MG63 (cell line): ENCODE data around the gene FAM98C. TPM values are rescaled to one million over a fixed set of nuclear protein-coding genes. Genes with fewer than 3 reads are reported as not detected.

Source experiments
- DNase-seq: peaks from one replicate; pipeline ENCODE4 v3.0.0-alpha.2; 2020
- H3K27me3 ChIP-seq: fragments of 250-450 bp; sonication (Bioruptor Pico); 2 replicates; pipeline ENCODE4 v1.5.1; 2020; ENCODE audit warnings: mild to moderate bottlenecking, moderate library complexity
- H3K36me3 ChIP-seq: fragments of 250-450 bp; sonication (Bioruptor Pico); 2 replicates; pipeline ENCODE4 v1.5.1; 2020; ENCODE audit warnings: mild to moderate bottlenecking, moderate library complexity
- H3K4me3 ChIP-seq: fragments of 250-450 bp; sonication (Bioruptor Pico); 2 replicates; pipeline ENCODE4 v1.5.1; 2020; ENCODE audit warnings: mild to moderate bottlenecking, moderate library complexity
- H3K9me3 ChIP-seq: fragments of 250-450 bp; sonication (Bioruptor Pico); 2 replicates; pipeline ENCODE4 v1.5.1; 2020; ENCODE audit warnings: mild to moderate bottlenecking, moderate library complexity
- total RNA-seq: library from RNA; depleted of rRNA; stranded (reverse); fragments of >200 nt; shearing (Covaris generic); gene quantifications from 2 replicates; pipeline ENCODE4 v1.2.3, GENCODE V29; 2014; ENCODE audit warnings: low replicate concordance

Gene FAM98C
- total RNA-seq, 1 experiment from 2014 or later = 15.3 TPM

DNA sequence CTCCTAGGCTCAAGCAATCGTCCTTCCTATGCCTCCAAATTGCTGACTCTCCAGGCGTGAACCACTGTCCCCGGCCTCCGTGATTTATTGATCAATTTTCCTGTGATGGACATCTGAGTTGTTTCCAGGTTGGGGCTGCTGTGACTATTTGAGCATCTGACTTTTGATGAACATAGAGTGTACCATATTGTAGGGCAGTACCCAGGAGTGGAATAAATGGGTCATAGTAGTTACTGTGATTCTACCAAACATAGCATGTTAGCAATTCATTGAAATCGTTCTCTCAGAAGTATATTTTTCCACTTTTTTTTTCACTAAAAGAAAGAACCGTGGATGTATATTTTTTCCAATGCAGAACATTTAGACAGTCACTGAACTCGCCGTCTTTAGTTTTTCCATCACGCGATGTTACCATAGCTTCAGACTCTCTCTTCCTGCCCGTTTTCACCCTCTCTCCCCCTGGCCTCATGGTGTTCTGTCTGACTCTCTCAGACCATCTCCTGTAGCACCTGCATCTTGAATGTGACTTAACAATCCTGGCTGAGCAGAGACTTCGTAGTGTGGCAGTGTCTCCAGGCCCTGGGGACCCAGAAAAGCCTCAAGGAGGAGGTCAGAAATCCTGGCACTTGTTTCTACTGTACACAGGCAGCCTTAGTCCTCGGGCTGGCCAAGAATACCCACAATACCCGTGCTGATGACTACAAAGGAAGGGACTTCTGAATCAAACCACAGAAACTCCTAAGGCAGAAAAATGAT is 26.3 kb downstream of the FAM98C start:
- no peaks in the 10 kb centered on the region for H3K36me3 ChIP-seq

DNA sequence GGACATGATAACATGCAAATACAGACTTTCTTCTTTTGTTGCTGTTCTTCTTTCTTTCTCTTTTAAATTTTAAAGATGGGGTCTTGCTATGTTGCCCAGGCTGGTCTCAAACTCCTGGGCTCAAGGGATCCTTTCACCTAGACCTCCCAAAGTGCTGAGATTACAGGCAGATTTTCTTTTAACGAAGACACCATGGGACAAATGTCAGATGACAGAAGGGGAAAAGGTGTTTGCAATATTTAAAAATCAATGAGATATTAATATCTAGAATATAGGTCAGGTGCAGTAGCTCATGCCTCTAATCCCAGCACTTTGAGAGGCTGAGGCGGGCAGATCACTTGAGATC is 26.9 kb downstream of the FAM98C start:
- no peak overlapping the region for H3K4me3 ChIP-seq
- H3K36me3 ChIP-seq = no peaks in the 10 kb centered on the region
- DNase-seq = no peak
- H3K27me3 ChIP-seq = peaks cover 15% of the 10 kb centered on the region
- H3K9me3 ChIP-seq = no peaks in the 10 kb centered on the region

More for the DNA sequence above, 26.3 kb downstream of the FAM98C start:
- DNase-seq = no peak
- peaks cover 15% of the 10 kb centered on the region for H3K27me3 ChIP-seq
- H3K9me3 ChIP-seq = no peaks in the 10 kb centered on the region
- no peak overlapping the region for H3K4me3 ChIP-seq

DNA sequence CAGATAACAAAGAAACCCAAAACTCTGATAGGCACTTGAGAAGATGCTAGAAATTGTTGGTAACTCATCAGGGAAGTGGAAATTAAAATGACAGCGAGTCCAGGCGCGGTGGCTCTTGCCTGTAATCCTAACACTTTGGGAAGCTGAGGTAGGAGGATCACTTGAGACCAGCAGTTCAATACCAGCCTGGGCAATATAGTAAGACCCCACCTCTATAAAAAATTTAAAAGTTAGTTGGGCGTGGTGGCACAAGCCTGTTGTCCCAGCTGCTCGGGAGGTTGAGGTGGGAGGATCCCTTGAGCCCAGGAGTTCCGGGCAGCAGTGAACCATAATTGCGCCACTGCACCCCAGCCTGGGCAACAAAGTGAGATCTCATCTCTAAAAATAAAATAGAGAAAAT is 28.0 kb downstream of the FAM98C start:
- DNase-seq = no peak
- Histone ChIP-seq H3K27me3 (peaks cover 15% of the 10 kb centered on the region), H3K4me3 (no peak overlapping the region), H3K9me3 (no peaks in the 10 kb centered on the region), H3K36me3 (no peaks in the 10 kb centered on the region)

DNA sequence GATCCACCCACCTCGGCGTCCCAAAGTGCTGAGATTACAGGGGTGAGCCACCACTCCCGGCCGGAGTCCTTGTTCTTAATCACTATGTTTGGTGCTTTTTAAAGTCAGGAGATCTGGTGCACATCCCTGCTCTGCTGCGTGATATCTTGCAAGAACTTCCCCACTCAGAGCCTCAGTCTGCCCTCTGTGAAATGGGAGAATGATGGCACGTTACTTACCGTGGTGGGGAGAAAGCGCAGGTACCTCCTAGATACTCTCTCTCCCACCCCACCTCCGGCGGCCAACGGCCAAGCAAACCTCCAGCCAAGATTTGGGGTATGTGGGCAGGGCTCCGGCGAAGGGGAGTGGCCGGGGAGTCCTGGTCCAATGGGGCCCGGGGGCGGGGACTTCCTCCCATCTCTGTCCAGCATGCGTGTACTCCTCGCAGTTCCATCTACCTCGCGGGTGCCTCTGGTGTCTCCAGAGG is 30.4 kb downstream of the FAM98C start, which contains the start of gene RYR1:
Gene RYR1 (plus strand): TSS at position 424 of the 466 bp plus-strand sequence. CDS start 139 bp downstream, outside the sequence.
- no peaks in the 10 kb centered on the region for H3K9me3 ChIP-seq
- no peak within 1 kb of the TSS for H3K4me3 ChIP-seq
- H3K36me3 ChIP-seq = no peaks in the 10 kb centered on the region
- peaks cover 15% of the 10 kb centered on the region for H3K27me3 ChIP-seq
- DNase-seq = peak; percentile 73

DNA sequence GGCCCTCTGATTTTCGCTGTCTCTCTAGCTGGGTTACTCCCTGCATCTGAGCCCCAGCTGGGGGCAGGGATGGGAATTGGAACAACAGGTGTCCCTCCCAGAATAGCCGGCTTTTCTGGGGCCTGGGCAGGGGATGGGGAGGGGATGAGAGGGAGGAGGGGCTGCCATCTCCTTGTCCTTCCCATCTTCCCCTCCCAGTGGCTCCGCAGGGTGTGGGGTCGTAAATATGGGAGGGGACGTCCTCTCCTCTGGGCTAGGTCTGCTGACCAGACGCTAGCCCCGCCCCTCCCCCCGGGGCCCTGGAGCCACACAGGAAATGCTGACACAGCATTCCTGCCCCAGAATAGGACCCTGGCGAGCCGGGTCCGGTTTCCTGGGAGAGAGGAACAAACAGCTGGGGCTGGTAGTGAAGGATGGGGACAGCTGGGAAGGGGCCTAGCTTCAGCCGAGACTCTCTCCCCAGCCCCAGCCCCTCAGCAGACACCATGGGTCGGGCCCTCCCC is 31.7 kb downstream of the FAM98C start:
- no peaks in the 10 kb centered on the region for H3K36me3 ChIP-seq
- DNase-seq = no peak
- H3K27me3 ChIP-seq = peaks cover 12% of the 10 kb centered on the region
- no peaks in the 10 kb centered on the region for H3K9me3 ChIP-seq
- no peak overlapping the region for H3K4me3 ChIP-seq

DNA sequence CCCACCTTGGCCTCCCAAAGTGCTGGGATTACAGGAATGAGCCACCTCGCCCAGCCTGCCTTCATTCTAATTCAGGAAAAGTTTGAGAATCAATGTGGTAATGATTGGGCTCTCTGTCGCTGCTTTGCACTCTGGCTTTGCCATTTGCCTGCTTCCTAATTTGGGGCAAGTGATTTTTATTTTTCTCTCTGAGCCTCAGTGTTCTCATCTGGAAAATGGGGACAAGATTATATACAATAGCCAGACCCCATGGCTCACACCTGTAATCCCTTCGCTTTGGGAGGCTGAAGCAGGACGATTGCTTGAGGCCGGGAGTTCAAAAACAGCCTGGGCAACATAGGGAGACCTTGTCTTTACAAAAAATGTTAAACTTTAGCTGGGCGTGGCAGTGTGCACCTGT is 34.4 kb downstream of the FAM98C start:
- no peak for DNase-seq
- H3K9me3 ChIP-seq = no peaks in the 10 kb centered on the region
- H3K4me3 ChIP-seq = no peak overlapping the region
- H3K27me3 ChIP-seq = 0 out of 2 replicates have a peak, but pooled peaks cover 3% of the 10 kb centered on the region
- H3K36me3 ChIP-seq = no peaks in the 10 kb centered on the region

DNA sequence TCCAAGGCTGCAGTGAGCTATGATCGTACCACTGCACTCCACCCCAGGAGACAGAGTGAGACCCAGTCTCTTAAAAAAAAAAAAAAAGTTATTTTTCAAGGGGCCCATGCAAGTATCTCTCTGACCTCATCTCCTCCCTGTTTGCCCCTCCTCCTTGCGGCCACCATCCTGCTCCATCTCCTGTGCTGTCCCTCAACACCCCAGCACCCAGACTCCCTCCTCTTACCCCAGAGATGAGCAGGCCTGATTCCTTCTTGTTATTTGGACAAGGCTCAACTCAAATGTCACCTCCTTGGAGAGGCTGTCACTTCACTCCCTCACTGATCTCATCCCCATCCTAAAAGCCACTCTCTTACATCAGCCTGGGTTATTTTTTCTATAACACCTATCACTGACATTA is 35.0 kb downstream of the FAM98C start:
- Histone ChIP-seq H3K36me3 (no peaks in the 10 kb centered on the region), H3K4me3 (no peak overlapping the region), H3K27me3 (no peaks in the 10 kb centered on the region), H3K9me3 (no peaks in the 10 kb centered on the region)
- DNase-seq = no peak

DNA sequence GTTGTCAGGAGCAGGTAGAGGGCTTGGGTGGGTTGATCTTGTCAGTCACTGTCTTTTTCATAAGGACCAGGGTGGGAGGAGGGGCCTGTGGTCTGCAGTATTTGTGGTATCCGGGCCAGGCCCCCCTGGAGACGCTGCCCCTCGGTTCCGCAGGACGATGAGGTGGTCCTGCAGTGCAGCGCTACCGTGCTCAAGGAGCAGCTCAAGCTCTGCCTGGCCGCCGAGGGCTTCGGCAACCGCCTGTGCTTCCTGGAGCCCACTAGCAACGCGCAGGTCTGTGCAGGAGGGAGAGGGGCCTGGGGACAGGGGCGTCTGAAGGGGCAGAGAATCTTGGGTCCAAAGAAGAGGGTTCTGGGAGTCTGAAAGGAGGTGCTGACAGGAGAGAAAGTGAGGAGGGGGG is 37.7 kb downstream of the FAM98C start:
- DNase-seq = no peak
- no peaks in the 10 kb centered on the region for H3K9me3 ChIP-seq
- H3K36me3 ChIP-seq = no peaks in the 10 kb centered on the region
- H3K4me3 ChIP-seq = no peak overlapping the region
- H3K27me3 ChIP-seq = no peaks in the 10 kb centered on the region

DNA sequence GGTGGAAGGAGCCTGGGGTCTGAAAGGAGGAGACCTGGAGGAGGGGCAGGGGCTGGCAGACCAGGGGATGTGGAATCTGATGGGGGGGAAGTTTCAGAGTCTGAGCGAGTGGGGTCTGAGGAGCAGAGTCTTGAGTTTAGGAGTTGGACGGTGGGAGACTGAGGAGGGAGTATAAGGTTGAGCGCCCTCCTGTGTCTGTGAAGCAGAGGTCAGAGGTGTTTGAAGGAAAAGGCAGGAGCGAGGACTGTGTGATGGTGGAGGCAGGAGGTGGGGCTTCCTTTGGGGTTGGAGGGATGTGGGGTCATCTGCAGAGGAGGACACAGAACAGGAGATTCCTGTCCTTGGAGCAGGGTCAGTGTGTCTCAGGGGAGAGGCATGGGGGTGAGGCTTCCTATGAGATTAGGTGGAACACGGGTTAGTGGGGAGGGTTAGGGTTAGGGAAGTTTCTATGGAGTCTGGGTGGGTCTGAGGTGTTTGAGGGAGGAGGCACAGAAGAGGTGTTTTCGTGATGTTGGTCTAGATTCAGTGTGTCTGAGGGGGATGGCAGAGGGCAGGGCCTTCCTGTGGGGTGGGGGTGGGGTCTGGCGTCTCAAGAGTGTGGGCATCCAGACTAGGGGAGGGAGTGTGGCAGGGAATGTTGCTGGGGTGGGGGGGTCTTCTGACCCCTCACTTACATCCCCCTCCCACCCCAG is 38.9 kb downstream of the FAM98C start:
- Histone ChIP-seq H3K36me3 (no peaks in the 10 kb centered on the region), H3K9me3 (no peaks in the 10 kb centered on the region), H3K27me3 (no peaks in the 10 kb centered on the region), H3K4me3 (no peak overlapping the region)
- no peak for DNase-seq

DNA sequence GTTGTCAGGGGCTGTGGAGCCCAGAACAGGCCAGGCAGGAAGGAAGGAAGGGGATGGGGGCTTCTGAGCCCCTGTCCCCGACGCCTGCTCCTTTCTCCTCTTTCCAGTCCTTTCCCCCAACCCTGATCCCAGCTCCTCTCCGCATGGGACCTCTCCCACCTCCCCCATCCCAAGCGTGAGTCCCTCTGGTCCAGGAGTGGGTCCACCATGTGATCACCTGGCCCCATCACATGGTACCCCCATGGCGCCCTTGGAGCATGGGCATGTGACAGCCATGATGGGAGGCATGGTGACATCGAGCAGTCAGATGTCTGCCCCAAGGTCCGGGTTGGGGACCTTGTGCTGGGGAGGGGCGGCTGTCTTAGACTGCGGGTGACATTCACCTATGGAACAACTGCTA is 39.8 kb downstream of the FAM98C start:
- Histone ChIP-seq H3K36me3 (no peaks in the 10 kb centered on the region), H3K27me3 (no peaks in the 10 kb centered on the region), H3K4me3 (no peak overlapping the region), H3K9me3 (no peaks in the 10 kb centered on the region)
- no peak for DNase-seq

DNA sequence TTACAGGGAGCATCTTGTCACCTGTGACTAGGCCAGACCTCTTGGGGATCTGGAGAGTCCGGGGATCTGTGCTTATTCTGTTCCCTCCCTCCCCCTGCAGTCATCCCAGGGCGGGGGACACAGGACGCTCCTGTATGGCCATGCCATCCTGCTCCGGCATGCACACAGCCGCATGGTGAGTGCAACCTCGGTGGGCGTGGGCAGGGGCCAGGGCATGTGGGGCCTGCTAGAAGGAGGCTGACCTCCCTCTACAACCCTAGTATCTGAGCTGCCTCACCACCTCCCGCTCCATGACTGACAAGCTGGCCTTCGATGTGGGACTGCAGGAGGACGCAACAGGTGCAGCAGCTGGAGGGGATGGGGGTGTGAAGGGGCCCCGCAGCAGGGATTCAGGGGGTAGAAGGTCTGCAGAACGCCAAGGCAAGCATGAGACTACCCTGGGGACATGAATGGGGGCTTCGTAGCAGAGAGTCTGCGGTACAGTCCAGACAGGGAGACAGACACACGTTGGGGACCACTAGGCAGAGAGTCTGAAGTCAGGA is 40.6 kb downstream of the FAM98C start:
- Histone ChIP-seq H3K9me3 (no peaks in the 10 kb centered on the region), H3K36me3 (no peaks in the 10 kb centered on the region), H3K27me3 (no peaks in the 10 kb centered on the region), H3K4me3 (no peak overlapping the region)
- DNase-seq = no peak

DNA sequence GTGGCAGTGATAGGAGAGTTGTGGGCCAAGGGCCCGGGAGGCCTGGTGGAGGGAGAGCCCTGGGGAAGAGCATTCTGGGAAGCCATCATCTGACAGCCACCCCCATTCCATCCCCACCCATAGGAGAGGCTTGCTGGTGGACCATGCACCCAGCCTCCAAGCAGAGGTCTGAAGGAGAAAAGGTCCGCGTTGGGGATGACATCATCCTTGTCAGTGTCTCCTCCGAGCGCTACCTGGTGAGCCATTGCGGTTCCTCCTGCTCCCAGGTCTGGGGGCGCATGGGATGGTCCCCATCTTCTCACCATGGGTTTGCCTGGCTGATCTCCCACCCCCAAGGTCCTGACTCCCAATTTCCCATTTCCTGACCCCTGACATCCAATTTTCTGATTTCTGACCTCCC is 41.1 kb downstream of the FAM98C start:
- Histone ChIP-seq H3K36me3 (no peaks in the 10 kb centered on the region), H3K4me3 (no peak overlapping the region), H3K27me3 (no peaks in the 10 kb centered on the region), H3K9me3 (no peaks in the 10 kb centered on the region)
- DNase-seq = no peak

DNA sequence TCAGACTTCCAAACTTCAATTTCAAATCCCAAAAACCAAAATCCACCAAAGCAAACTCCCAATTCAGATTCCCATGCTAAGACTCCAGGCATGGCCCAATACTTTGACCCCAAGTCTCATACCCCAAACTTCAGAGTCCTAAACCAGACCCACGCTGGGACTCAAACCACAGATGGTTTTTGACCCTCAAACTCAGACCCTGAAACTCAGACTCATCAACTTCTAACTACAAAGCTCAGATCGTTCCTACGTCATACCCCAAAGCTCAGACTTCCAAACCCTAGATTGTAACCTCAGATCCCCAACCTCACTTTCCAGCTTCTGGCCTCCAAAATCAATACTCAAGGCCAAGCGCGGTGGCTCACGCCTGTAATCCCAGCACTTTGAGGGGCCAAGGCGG is 42.5 kb downstream of the FAM98C start:
- H3K9me3 ChIP-seq = no peaks in the 10 kb centered on the region
- no peaks in the 10 kb centered on the region for H3K36me3 ChIP-seq
- DNase-seq = no peak
- H3K4me3 ChIP-seq = no peak overlapping the region
- H3K27me3 ChIP-seq = no peaks in the 10 kb centered on the region; the same call in 1 of the 2 replicates

DNA sequence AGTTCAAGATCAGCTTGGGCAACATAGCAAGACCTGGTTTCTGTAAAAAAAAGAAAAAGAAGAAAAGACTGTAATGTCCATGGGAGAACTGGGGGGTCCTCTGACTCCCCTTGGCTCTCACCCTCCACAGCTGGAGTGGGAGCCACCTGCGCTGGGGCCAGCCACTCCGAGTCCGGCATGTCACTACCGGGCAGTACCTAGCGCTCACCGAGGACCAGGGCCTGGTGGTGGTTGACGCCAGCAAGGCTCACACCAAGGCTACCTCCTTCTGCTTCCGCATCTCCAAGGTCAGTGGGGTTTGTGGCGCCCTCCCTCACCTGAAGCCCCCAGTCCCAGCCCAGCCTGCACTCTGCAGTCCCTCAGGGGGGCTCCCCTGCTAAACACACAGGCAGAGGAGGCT is 45.3 kb downstream of the FAM98C start:
- no peak for DNase-seq
- H3K27me3 ChIP-seq = no peaks in the 10 kb centered on the region; the same call in 1 of the 2 replicates
- no peak overlapping the region for H3K4me3 ChIP-seq
- H3K36me3 ChIP-seq = no peaks in the 10 kb centered on the region
- no peaks in the 10 kb centered on the region for H3K9me3 ChIP-seq

DNA sequence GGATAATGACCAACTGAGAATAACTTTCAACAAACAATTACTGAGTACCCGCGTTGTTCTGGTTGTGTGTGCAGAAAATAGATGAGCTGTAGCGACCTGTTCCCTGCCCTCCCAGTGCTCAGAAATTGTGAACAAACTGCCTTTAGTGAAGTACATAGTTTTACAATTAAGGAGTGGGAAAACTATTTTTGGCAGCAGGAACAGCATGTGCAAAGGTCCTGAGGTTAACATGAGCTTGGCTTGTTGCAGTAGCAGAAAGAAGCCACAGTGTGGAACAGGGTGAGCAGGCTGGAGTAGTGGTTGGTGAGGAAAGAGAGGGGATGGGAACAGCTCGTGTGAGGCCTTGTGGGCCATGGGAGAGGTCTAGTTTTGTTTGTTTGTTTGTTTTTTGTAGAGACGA is 46.6 kb downstream of the FAM98C start:
- no peak for DNase-seq
- Histone ChIP-seq H3K27me3 (no peaks in the 10 kb centered on the region; the same call in 1 of the 2 replicates), H3K36me3 (no peaks in the 10 kb centered on the region), H3K9me3 (no peaks in the 10 kb centered on the region), H3K4me3 (no peak overlapping the region)

DNA sequence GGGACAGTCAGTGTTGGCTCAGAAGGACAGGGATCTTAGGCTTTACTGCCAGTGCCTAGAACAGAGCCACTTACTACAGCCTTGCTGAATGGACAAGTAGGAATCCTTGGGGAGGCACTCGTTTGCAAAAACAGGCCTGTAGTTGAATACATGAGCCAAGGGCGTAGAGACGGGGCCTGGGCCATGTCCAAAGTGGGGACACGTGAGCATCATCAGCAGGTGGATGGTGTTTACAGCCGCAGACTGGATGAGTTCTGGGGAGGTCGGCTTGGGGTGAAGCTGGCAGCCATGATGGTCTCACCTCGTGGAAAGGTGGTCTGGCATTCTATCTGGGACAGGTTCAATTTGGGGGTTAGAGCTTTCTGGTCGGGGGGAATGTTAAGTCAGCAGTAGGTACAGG is 48.1 kb downstream of the FAM98C start:
- Histone ChIP-seq H3K4me3 (no peak overlapping the region), H3K9me3 (no peaks in the 10 kb centered on the region), H3K27me3 (no peaks in the 10 kb centered on the region; the same call in 1 of the 2 replicates), H3K36me3 (no peaks in the 10 kb centered on the region)
- DNase-seq = no peak

DNA sequence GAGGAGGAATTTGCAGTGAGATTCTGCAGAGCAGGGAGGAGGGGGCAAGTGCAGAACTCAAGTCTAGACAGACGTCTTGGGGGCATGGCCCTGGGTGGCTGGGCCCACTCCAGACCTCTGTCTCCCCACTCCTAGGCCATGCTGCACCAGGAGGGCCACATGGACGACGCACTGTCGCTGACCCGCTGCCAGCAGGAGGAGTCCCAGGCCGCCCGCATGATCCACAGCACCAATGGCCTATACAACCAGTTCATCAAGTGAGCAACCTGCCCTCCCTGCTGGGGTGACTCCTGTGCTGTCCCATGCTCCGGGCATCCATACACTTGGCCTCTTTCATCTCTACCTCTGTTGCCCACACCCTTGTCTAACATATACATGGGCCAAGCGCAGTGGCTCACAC is 48.7 kb downstream of the FAM98C start:
- DNase-seq = no peak
- no peaks in the 10 kb centered on the region for H3K9me3 ChIP-seq

More for the DNA sequence above, 48.7 kb downstream of the FAM98C start:
- Histone ChIP-seq H3K27me3 (peaks cover 4% of the 10 kb centered on the region; the same call in 1 of the 2 replicates), H3K36me3 (no peaks in the 10 kb centered on the region), H3K4me3 (no peak overlapping the region)
